PC-9 (cell line): ENCODE results near the gene ZNF286A. TPM values are rescaled to one million over a fixed set of nuclear protein-coding genes. Genes with fewer than 3 reads are reported as not detected.
"Not testable (repeated sequence)": the region's sequence is repeated elsewhere in the genome, so short reads cannot be mapped to it uniquely, and the experiment has no call there.

Source experiments
- BruUV-seq: library from RNA; stranded (reverse); fragments of 400-500 nt; replicated peaks from 2 replicates; lab custom pipeline; 2021; lab: Mats Ljungman, UMichigan
- CTCF ChIA-PET: fragments of 300-600 bp; sonication (Branson Sonifier 250); formaldehyde crosslinking; loops from one replicate; lab custom pipeline; 2022; ENCODE audit warnings: antibody characterized with exemption; lab: Charles Lee
- POLR2A ChIA-PET: fragments of 300-600 bp; sonication (Branson Sonifier 250); formaldehyde crosslinking; loops from one replicate; lab custom pipeline; 2022; ENCODE audit warnings: antibody characterized with exemption; ENCODE audit not compliant: unreplicated experiment; lab: Charles Lee
- DNase-seq, 2 experiments: peaks; one replicate each; pipeline versions ENCODE4 v3.0.0 to v3.0.0-alpha.2; 2015 to 2022; ENCODE audit warnings: mixed read lengths in 1 of 2
- H2AFZ ChIP-seq: fragments of 200-600 bp; sonication (generic); 2 replicates; pipeline ENCODE4 v1.8.1; 2017; ENCODE audit warnings: antibody characterized with exemption
- H3F3A ChIP-seq: fragments of 200-600 bp; sonication (generic); 2 replicates; pipeline ENCODE4 v1.8.1; 2017; ENCODE audit warnings: antibody characterized with exemption, mild to moderate bottlenecking, low read depth; ENCODE audit not compliant: insufficient read depth
- H3K27ac ChIP-seq: fragments of 200-600 bp; sonication (generic); 2 replicates; pipeline ENCODE4 v1.6.1; 2016; ENCODE audit warnings: mixed run types
- H3K27me3 ChIP-seq: fragments of 200-600 bp; sonication (generic); 2 replicates; pipeline ENCODE4 v1.6.1; 2016; ENCODE audit warnings: low read depth, mixed run types; ENCODE audit not compliant: insufficient read depth
- H3K36me3 ChIP-seq: fragments of 200-600 bp; sonication (generic); 2 replicates; pipeline ENCODE4 v1.6.1; 2016; ENCODE audit warnings: low read depth, mixed run types
- H3K4me1 ChIP-seq: fragments of 200-600 bp; sonication (generic); replicated peaks from 2 replicates; pipeline ENCODE4 v1.6.1; 2016; ENCODE audit warnings: mixed run types; ENCODE audit not compliant: insufficient read depth
- H3K4me2 ChIP-seq: fragments of 200-600 bp; sonication (generic); 2 replicates; pipeline ENCODE4 v1.6.1; 2017; ENCODE audit warnings: mixed run types
- H3K4me3 ChIP-seq: fragments of 200-600 bp; sonication (generic); 2 replicates; pipeline ENCODE4 v1.6.1; 2016; ENCODE audit warnings: mixed run types
- H3K79me2 ChIP-seq: fragments of 200-600 bp; sonication (generic); 2 replicates; pipeline ENCODE4 v1.6.1; 2017; ENCODE audit warnings: low read depth, mixed run types
- H3K9me2 ChIP-seq: fragments of 200-600 bp; sonication (generic); 2 replicates; pipeline ENCODE4 v1.8.1; 2017; ENCODE audit warnings: mild to moderate bottlenecking; ENCODE audit not compliant: insufficient read depth
- H3K9me3 ChIP-seq: fragments of 200-600 bp; sonication (generic); 2 replicates; pipeline ENCODE4 v1.8.1; 2016; ENCODE audit warnings: low read depth; ENCODE audit not compliant: insufficient read depth
- H4K20me1 ChIP-seq: fragments of 200-600 bp; sonication (generic); 2 replicates; pipeline ENCODE4 v1.8.1; 2017; ENCODE audit not compliant: insufficient read depth
- intact Hi-C: fragments of 100-400 bp; cut with micrococcal nuclease; formaldehyde crosslinking; loops from one replicate; pipeline ENCODE4 v1.10.0; 2022; ENCODE audit not compliant: unreplicated experiment
- total RNA-seq: library from RNA; stranded (reverse); gene quantifications from 2 replicates; pipeline ENCODE4 v1.2.3, GENCODE V29; 2021

ZNF286A gene
- total RNA-seq, 1 experiment from 2014 or later: 65.9 TPM

DNA sequence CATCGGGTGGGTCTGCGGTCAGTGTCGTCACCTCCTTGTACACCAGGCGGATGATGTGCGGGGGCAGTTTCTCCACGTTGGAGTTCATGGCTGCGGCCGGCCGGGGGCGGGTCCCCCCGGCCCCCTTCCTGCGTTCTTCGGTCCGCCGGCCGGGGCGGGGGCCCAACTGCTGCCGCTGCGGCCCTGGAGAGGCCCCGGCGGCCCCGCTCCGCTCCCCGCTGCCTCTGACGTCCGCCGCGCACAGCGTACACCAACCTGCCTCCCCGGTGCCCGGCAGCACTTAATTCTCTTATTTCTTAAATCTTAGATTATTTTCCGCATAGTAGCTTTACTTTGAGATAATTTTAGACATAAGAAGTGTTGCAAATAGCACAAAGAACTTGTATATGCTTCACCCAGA is 5.3 kb downstream of the ZNF286A start:
- peaks cover 29% of the 10 kb centered on the region for H3K36me3 ChIP-seq
- H2AFZ ChIP-seq, BruUV-seq, H3K4me3 ChIP-seq, H3K4me2 ChIP-seq, intact Hi-C loops, POLR2A ChIA-PET, H3K9me2 ChIP-seq, DNase-seq, H3K4me1 ChIP-seq, H3F3A ChIP-seq, H4K20me1 ChIP-seq, H3K79me2 ChIP-seq, H3K27ac ChIP-seq, H3K27me3 ChIP-seq, CTCF ChIA-PET: not testable (repeated sequence)
- H3K9me3 ChIP-seq: peaks cover 19% of the 10 kb centered on the region; the same call in 1 of the 2 replicates

DNA sequence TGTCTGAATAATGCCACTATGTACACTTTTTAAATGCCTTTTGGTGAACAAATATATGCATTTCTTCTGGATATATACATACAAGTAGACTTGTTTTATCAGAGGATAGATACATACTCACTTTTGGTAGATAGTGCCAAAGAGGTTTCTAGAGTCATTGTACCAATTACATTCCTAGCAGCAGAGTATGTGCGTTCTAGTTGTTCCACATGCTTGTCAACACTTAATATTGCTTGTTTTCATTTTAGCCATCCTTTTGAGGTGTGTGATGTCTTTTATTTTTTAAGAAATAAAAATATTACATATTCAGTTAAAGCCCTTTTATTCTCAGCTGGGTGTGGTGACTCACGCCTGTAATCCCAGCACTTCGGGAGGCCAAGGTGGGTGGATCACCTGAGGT is 9.3 kb downstream of the ZNF286A start:
- POLR2A ChIA-PET, H3K9me2 ChIP-seq, H3K4me2 ChIP-seq, H3K79me2 ChIP-seq, H3K4me1 ChIP-seq, H2AFZ ChIP-seq, H3K4me3 ChIP-seq, DNase-seq, intact Hi-C loops, H3F3A ChIP-seq, H4K20me1 ChIP-seq, H3K27ac ChIP-seq, H3K27me3 ChIP-seq, CTCF ChIA-PET: not testable (repeated sequence)
- TSS peak; percentile 15 for BruUV-seq
- Histone ChIP-seq H3K36me3 (peaks cover 29% of the 10 kb centered on the region), H3K9me3 (peaks cover 22% of the 10 kb centered on the region; the same call in 1 of the 2 replicates)

DNA sequence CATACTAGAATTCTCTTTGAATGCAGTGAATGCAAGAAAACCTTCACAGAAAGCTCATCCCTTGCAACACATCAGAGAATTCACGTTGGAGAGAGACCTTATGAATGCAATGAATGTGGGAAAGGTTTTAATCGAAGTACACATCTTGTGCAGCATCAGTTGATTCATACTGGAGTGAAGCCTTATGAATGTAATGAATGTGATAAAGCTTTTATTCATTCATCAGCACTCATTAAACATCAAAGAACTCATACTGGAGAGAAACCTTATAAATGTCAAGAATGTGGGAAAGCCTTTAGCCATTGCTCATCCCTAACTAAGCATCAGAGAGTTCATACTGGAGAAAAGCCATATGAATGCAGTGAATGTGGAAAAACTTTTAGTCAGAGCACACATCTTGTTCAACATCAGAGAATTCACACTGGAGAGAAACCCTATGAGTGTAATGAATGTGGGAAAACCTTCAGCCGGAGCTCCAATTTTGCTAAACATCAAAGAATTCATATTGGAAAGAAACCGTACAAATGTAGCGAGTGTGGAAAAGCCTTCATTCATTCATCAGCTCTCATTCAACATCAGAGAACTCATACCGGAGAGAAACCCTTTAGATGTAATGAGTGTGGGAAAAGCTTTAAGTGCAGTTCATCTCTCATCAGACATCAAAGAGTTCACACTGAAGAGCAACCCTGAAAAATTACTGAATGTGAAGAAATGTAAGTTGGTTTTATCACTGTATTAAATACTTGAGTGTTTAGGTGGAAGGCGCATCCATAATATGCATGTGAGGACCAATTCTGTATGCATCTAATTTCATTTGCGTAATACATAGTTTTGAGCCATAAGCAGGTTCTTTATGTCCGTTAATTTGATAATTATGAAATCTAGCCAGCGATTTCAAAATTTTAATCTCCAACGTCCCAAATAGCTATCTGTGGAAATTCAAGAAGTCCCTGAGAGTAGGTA is 17.3 kb downstream of the ZNF286A start:
- H3K9me2 ChIP-seq, H3K79me2 ChIP-seq, CTCF ChIA-PET, H3K4me3 ChIP-seq, intact Hi-C loops, POLR2A ChIA-PET, H2AFZ ChIP-seq, H3K36me3 ChIP-seq, DNase-seq, H3K27me3 ChIP-seq, H3K4me1 ChIP-seq, H3K4me2 ChIP-seq, H3K27ac ChIP-seq, H3F3A ChIP-seq, H4K20me1 ChIP-seq: not testable (repeated sequence)
- H3K9me3 ChIP-seq: peaks cover 17% of the 10 kb centered on the region; the same call in 1 of the 2 replicates
- BruUV-seq: TSS peak; percentile 3

DNA sequence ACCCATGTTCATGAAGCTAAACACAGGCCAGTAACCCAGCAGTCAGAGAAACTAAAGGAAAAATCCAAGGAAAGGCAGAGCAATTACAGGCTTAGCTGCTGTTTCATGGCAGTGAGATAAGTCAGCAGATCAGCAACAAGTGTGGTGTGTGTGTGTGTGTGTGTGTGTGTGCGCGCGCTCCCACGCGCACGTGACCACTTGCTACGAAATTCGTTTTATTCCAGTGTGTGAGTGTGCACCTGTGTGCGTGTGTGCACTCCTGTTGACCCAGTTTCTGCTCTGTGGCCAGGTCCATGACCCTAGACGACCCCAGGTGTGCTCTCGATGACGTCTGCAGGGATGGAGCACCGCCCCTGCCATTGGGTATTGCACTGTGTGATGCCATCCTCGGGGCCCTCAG is 31.0 kb downstream of the ZNF286A start:
- H3K79me2 ChIP-seq, H3F3A ChIP-seq, H2AFZ ChIP-seq, H3K9me3 ChIP-seq, H3K4me1 ChIP-seq, H3K9me2 ChIP-seq, CTCF ChIA-PET, POLR2A ChIA-PET, DNase-seq, H4K20me1 ChIP-seq, BruUV-seq, H3K4me3 ChIP-seq, H3K27ac ChIP-seq, H3K36me3 ChIP-seq, H3K27me3 ChIP-seq, H3K4me2 ChIP-seq, intact Hi-C loops: not testable (repeated sequence)

DNA sequence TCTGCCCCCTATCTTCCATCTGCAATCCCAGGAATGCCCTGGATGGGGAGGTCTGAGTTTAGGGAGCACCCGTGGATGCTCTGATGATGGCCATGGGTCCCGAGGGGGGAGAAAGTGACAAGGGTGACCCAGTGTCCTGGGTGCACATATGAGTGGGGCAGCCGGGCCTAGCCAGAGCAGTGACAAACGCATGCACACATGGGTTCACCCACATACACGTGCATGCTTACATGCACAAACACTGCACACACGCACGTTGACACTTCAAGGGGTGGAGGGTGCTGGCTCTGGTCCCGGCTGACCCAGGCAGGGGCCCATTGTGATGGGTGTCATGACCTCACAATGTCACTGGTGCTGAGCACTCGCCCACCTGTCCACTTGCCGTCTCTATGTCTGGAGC is 32.3 kb downstream of the ZNF286A start, which contains the start of gene TBC1D26:
Gene TBC1D26 (plus strand): TSS at position 384 of the 400 bp plus-strand sequence. CDS start 3,066 bp downstream, outside the sequence.
- H3K36me3 ChIP-seq, H4K20me1 ChIP-seq, H3K4me3 ChIP-seq, DNase-seq, intact Hi-C loops, H3K27ac ChIP-seq, H3K4me1 ChIP-seq, BruUV-seq, POLR2A ChIA-PET, H3K79me2 ChIP-seq, H3K9me2 ChIP-seq, H3K27me3 ChIP-seq, H3F3A ChIP-seq, H2AFZ ChIP-seq, H3K4me2 ChIP-seq, H3K9me3 ChIP-seq, CTCF ChIA-PET: not testable (repeated sequence)

DNA sequence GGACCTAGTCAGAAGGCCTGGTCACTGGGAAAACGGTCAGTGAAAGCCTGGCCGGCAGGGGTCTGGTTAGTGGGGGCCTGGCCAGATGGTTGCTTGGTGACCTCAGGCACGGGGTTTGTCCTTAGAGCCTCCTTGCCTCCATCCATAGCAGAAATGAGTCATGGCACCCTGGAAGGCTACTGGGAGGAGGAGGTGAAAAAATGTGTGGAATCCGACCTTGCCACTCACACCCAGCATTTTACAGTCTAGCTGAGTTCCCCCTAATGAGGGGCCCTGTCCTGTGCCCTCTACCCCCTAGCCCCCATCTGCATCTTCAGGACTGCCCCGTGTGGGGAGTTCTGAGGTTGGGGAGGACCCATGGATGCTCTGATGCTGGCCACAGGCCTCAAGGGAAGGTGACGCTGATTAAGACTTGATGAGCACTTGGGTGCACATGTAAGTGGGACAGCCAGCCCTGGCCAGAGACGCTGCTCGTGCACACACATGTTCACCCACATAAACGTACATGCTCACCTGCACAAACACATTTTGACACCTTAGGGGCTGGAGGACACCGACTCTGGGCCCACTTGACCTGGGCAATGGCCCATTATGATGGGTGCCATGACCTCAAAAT is 33.7 kb downstream of the ZNF286A start:
- H4K20me1 ChIP-seq, H3K79me2 ChIP-seq, H3K27ac ChIP-seq, H3K36me3 ChIP-seq, H3F3A ChIP-seq, H3K9me3 ChIP-seq, H2AFZ ChIP-seq, POLR2A ChIA-PET, CTCF ChIA-PET, H3K27me3 ChIP-seq, BruUV-seq, DNase-seq, H3K9me2 ChIP-seq, H3K4me2 ChIP-seq, H3K4me3 ChIP-seq, H3K4me1 ChIP-seq, intact Hi-C loops: not testable (repeated sequence)

DNA sequence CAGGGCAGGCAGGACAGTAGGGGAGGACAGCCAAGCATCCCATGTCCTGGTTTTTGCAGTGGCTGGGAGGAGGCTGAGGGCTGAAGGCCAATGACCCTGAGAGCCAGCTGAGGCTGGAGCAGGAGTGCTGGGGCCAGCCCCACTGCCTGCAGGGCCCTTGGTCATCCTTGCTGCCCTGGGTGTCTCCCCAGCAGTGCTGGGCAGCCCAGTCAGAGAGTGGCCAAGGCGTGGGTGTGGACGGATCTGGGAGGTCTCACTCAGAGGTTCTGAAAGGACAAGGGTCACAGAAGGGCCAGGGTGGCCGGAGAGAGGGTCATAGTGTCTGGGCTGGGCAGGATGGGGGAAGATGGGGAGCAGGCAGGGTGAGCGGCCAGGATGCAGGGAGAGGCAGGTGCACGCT is 37.0 kb downstream of the ZNF286A start:
- H3F3A ChIP-seq, H3K27me3 ChIP-seq, intact Hi-C loops, POLR2A ChIA-PET, H3K9me2 ChIP-seq, CTCF ChIA-PET, H2AFZ ChIP-seq, H3K79me2 ChIP-seq, H3K4me3 ChIP-seq, H4K20me1 ChIP-seq, H3K36me3 ChIP-seq, H3K27ac ChIP-seq, H3K4me2 ChIP-seq, H3K4me1 ChIP-seq, BruUV-seq, H3K9me3 ChIP-seq, DNase-seq: not testable (repeated sequence)
